ENCODE data around the gene GTF2H1. TPM values are rescaled to one million over a fixed set of nuclear protein-coding genes. Genes with fewer than 3 reads are reported as not detected.

Gene GTF2H1
- total RNA-seq, 1 experiment from 2014 or later = 39.4 TPM

GRCh38 chr11:18367431-18367830 is 45.1 kb downstream of the GTF2H1 start:
- no peaks in the 10 kb centered on the region for H3K27me3 Mint-ChIP-seq (ENCODE audit: low read depth)
- H3K4me2 ChIP-seq (ENCODE audit: insufficient read depth, insufficient read length, low read length) = no peak overlapping the region
- no peak overlapping the region for H4K5ac ChIP-seq (ENCODE audit: insufficient read length, low read depth, low read length)
- peaks cover 6 to 37% (median 28%) of the 10 kb centered on the region in 3 experiments; a peak in 5 of 7 replicates for H3K36me3 Mint-ChIP-seq (ENCODE audit: insufficient read depth in 1 of 3, low read depth in 3 of 3)
- no peak overlapping the region for H3K18ac ChIP-seq (ENCODE audit: insufficient read length, low read depth, low read length)
- no peaks in the 10 kb centered on the region for H3K4me1 ChIP-seq (ENCODE audit: insufficient read depth, low read length)
- no peak overlapping the region for H2BK15ac ChIP-seq (ENCODE audit: low read depth, low read length)
- no peak overlapping the region for H2AFZ ChIP-seq (ENCODE audit: low read length)
- H2BK5ac ChIP-seq (ENCODE audit: insufficient read length, low read length) = no peak overlapping the region
- no peak overlapping the region for H3K4ac ChIP-seq (ENCODE audit: low read depth, low read length)
- no peak for DNase-seq
- H3K9me3 ChIP-seq (ENCODE audit: control insufficient read depth, low read depth, low read length) = no peaks in the 10 kb centered on the region
- H3K27ac Mint-ChIP-seq = no peak overlapping the region
- no peak overlapping the region for H3T11ph ChIP-seq (ENCODE audit: low read length)
- no peak overlapping the region for H4K8ac ChIP-seq (replicated peaks; ENCODE audit: insufficient read length, low read depth, low read length)
- H4K20me1 ChIP-seq (ENCODE audit: control insufficient read depth, insufficient read depth, insufficient read length) = no peaks in the 10 kb centered on the region
- H3K9ac ChIP-seq (ENCODE audit: extremely low read depth, insufficient read length, low read length) = no peak overlapping the region
- no peak overlapping the region for H3K4me3 Mint-ChIP-seq
- TF ChIP-seq CTCF (conservative IDR thresholded peaks at IDR 0.05) = no peak
- no peaks in the 10 kb centered on the region for H3K9me3 Mint-ChIP-seq
- no peak overlapping the region for H2AK5ac ChIP-seq (ENCODE audit: insufficient read length, low read length)
- H3K27me3 ChIP-seq (ENCODE audit: insufficient read depth, low read length) = no peaks in the 10 kb centered on the region
- H3K79me2 ChIP-seq (ENCODE audit: insufficient read depth, low read length) = no peaks in the 10 kb centered on the region
- H3K79me1 ChIP-seq (ENCODE audit: insufficient read depth, low read depth, low read length, poor library complexity, severe bottlenecking) = no peaks in the 10 kb centered on the region
- no peak overlapping the region for H3K27ac ChIP-seq (ENCODE audit: insufficient read length, low read depth, low read length)
- WGBS (ENCODE audit: extremely low coverage, insufficient read length, low lambda C conversion rate) = no CpG with 5 or more reads among the region's 3 CpGs
- no peak overlapping the region for H3K23ac ChIP-seq (ENCODE audit: insufficient read length, low read depth, low read length)
- H3K23me2 ChIP-seq (ENCODE audit: insufficient read length, low read depth, low read length, poor library complexity, severe bottlenecking) = no peaks in the 10 kb centered on the region
- H2BK20ac ChIP-seq (ENCODE audit: low read depth, low read length, poor library complexity, severe bottlenecking) = no peak overlapping the region
- no peaks in the 10 kb centered on the region for H3K4me1 Mint-ChIP-seq
- H3K56ac ChIP-seq (ENCODE audit: insufficient read length, low read depth, low read length) = no peak overlapping the region
- no peak overlapping the region for H2BK120ac ChIP-seq (ENCODE audit: low read depth, low read length, poor library complexity, severe bottlenecking)
- H4K91ac ChIP-seq (ENCODE audit: insufficient read length, low read depth, low read length) = no peak overlapping the region
- no peak overlapping the region for H3K14ac ChIP-seq (ENCODE audit: insufficient read depth, low read length)
- H2BK12ac ChIP-seq (ENCODE audit: insufficient read length, low read depth, low read length) = no peak overlapping the region

Measured in H9 (cell line).